ENCODE results near the gene PRDM16. TPM values are rescaled to one million over a fixed set of nuclear protein-coding genes. Genes with fewer than 3 reads are reported as not detected.
A peak's percentile ranks its signal among the peaks of the same experiment; 100 is the strongest.

The PRDM16 gene
- polyA plus RNA-seq, 2 of the 4 experiments (the other 2 are of a cell fraction), result 0.03 to 0.35 TPM

DNA sequence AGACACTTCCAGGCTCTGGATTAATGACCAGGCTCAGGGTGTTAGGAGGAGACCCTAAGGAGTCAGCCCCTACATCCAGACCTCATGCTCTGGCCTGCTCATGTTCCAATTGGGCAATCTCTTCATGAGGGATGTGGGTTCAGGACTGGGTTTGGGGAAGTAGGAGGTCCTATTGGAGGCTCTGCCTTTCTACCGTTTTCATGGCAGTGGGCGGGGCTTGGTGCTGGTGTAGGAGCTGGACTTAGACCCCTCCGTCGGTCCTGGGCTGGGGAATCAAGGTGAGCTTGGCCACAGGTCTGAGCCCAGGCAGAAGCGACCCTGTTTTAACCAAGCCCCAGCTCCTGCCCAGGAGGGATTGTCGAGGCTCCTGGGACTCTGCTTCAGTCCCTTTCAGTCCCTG is 123.4 kb downstream of the PRDM16 start:
- Histone ChIP-seq H3K4me2 (no peak overlapping the region), H3K4me1 (no peaks in the 10 kb centered on the region), H3K27ac (no peak overlapping the region), H3K9me3 (no peaks in the 10 kb centered on the region), H3K4me3 (no peak overlapping the region)
- WGBS (ENCODE audit: missing lambda C conversion rate), result 74% methylated on average over 6 of the region's 6 CpGs
- ATAC-seq (no peak), DNase-seq (ENCODE audit: low read depth in 1 of 2, low spot score in 1 of 2) (no peak), FAIRE-seq (no peak)
- TF ChIP-seq CHD2 (IDR thresholded peaks at IDR 0.05; ENCODE audit: low read length, partially characterized antibody) (no peak), MYC (IDR thresholded peaks at IDR 0.05; ENCODE audit: borderline replicate concordance, low read length) (no peak), NPAS2 (CRISPR knock-in tag; IDR thresholded peaks at IDR 0.05; ENCODE audit: borderline replicate concordance) (no peak), JUNB (IDR thresholded peaks at IDR 0.05) (no peak), ZNF302 (CRISPR knock-in tag; IDR thresholded peaks at IDR 0.05) (no peak), FOXS1 (CRISPR knock-in tag; IDR thresholded peaks at IDR 0.05) (no peak), ZFP36 (IDR thresholded peaks at IDR 0.05; ENCODE audit: borderline replicate concordance, partially characterized antibody) (no peak), SREBF2 (IDR thresholded peaks at IDR 0.05) (no peak), POLR2A (IDR thresholded peaks at IDR 0.05; ENCODE audit: low read length) (no peak), KDM1A (IDR thresholded peaks at IDR 0.05; ENCODE audit: low read depth) (no peak)
- TF ChIP-seq, protein P1, sequence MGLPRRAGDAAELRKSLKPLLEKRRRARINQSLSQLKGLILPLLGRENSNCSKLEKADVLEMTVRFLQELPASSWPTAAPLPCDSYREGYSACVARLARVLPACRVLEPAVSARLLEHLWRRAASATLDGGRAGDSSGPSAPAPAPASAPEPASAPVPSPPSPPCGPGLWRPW (IDR thresholded peaks at IDR 0.05), result no peak
- TF ChIP-seq, protein P2, sequence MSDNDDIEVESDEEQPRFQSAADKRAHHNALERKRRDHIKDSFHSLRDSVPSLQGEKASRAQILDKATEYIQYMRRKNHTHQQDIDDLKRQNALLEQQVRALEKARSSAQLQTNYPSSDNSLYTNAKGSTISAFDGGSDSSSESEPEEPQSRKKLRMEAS (IDR thresholded peaks at IDR 0.05), result no peak
- CTCF ChIA-PET, result no interaction called here
- POLR2A ChIA-PET, result no interaction called here

DNA sequence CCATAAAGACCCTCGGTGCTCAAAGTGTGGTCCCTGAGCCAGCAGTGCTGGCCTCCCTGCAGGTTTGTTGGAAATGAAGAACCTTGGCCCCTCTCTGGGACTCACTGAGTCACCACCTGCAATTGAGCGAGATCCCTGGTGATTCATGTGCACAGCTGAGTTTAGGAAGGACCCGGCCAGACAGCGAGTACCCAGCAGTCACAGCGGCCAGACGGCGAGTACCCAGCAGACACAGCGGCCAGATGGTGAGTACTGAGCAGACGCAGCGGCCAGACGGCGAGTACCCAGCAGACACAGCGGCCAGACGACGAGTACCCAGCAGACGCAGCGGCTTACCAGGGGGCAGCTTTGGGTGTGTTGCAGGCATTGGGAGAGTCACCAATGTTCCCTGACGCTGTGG is 123.8 kb downstream of the PRDM16 start:
- CTCF ChIA-PET, result interaction anchor here (1.2 kb wide), 1 partner anchor 196 kb away, joined by 4 read pairs; no protein-coding TSS in a partner anchor
- H3K9me3 ChIP-seq, result no peaks in the 10 kb centered on the region
- no peak overlapping the region for H3K27ac ChIP-seq
- TF ChIP-seq NR3C1 (IDR thresholded peaks at IDR 0.05), result no peak
- no peak for TF ChIP-seq EHMT2 (IDR thresholded peaks at IDR 0.05; ENCODE audit: low read depth)
- no peak for TF ChIP-seq RARB (CRISPR knock-in tag; IDR thresholded peaks at IDR 0.05)
- no peak for TF ChIP-seq RCOR1 (IDR thresholded peaks at IDR 0.05; ENCODE audit: low read depth, low read length)
- TF ChIP-seq CHD4 (IDR thresholded peaks at IDR 0.05; ENCODE audit: borderline replicate concordance), result no peak
- no peak for TF ChIP-seq HEYL (CRISPR knock-in tag; IDR thresholded peaks at IDR 0.05)
- no peak for TF ChIP-seq JUN (IDR thresholded peaks at IDR 0.05)
- TF ChIP-seq, protein P3, sequence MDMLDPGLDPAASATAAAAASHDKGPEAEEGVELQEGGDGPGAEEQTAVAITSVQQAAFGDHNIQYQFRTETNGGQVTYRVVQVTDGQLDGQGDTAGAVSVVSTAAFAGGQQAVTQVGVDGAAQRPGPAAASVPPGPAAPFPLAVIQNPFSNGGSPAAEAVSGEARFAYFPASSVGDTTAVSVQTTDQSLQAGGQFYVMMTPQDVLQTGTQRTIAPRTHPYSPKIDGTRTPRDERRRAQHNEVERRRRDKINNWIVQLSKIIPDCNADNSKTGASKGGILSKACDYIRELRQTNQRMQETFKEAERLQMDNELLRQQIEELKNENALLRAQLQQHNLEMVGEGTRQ (IDR thresholded peaks at IDR 0.05), result no peak
- POLR2A ChIA-PET, result no interaction called here
- no peak overlapping the region for H3K4me3 ChIP-seq
- ATAC-seq, result peak in 1 of 2 experiments; percentile 56; a peak in 4 of 6 replicates
- no peak overlapping the region for H3K4me2 ChIP-seq
- peak in 1 of 2 experiments; percentile 14 for DNase-seq (ENCODE audit: low read depth in 1 of 2, low spot score in 1 of 2)
- no peaks in the 10 kb centered on the region for H3K4me1 ChIP-seq
- no CpG with 5 or more reads among the region's 18 CpGs for WGBS (ENCODE audit: missing lambda C conversion rate)
- no peak for FAIRE-seq

DNA sequence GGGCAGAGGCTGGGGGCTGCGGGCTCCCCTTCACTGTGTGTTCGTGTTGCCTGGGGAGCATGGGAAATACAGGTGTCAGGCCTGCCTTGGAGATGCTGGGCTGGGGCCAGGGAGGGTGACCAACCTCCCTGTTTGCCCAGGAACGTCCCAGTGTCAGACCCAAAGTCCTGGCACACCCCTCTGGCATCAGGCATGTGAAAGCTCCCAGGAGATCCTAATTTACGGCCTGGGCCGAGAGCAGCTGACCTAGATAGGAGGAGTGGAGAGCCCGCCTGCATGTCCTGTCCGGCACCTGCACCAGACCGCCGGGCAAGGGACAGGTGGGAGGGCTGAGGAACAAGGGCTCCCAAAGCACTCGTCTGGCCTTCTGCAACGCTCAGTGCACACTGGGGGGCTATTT is 124.8 kb downstream of the PRDM16 start:
- POLR2A ChIA-PET, result no interaction called here
- FAIRE-seq, result no peak
- no peak overlapping the region for H3K27ac ChIP-seq
- WGBS (ENCODE audit: missing lambda C conversion rate), result 67% methylated on average over 4 of the region's 11 CpGs
- DNase-seq (ENCODE audit: low read depth in 1 of 2, low spot score in 1 of 2), result no peak
- no peak for ATAC-seq
- no peak overlapping the region for H3K4me3 ChIP-seq
- H3K4me1 ChIP-seq, result no peaks in the 10 kb centered on the region
- no peak overlapping the region for H3K4me2 ChIP-seq
- H3K9me3 ChIP-seq, result no peaks in the 10 kb centered on the region
- CTCF ChIA-PET, result interaction anchor here (1.2 kb wide), 1 partner anchor 195 kb away, joined by 4 read pairs; no protein-coding TSS in a partner anchor
- TF ChIP-seq SREBF2 (IDR thresholded peaks at IDR 0.05) (no peak), KDM5A (IDR thresholded peaks at IDR 0.05) (no peak), TFCP2L1 (CRISPR knock-in tag; IDR thresholded peaks at IDR 0.05) (no peak), MAFK (IDR thresholded peaks at IDR 0.05; ENCODE audit: partially characterized antibody) (no peak), RAD21 (conservative IDR thresholded peaks at IDR 0.05 in 1 of 2, IDR thresholded peaks at IDR 0.05 in 1 of 2) (no peak), ZNF302 (CRISPR knock-in tag; IDR thresholded peaks at IDR 0.05) (no peak), PHF8 (IDR thresholded peaks at IDR 0.05; ENCODE audit: borderline replicate concordance, low read depth) (no peak), HOXA7 (CRISPR knock-in tag; IDR thresholded peaks at IDR 0.05) (no peak), EHF (CRISPR knock-in tag; IDR thresholded peaks at IDR 0.05) (no peak), HDAC2 (IDR thresholded peaks at IDR 0.05) (no peak), EP300 (IDR thresholded peaks at IDR 0.05) (no peak)
- TF ChIP-seq, protein P4, sequence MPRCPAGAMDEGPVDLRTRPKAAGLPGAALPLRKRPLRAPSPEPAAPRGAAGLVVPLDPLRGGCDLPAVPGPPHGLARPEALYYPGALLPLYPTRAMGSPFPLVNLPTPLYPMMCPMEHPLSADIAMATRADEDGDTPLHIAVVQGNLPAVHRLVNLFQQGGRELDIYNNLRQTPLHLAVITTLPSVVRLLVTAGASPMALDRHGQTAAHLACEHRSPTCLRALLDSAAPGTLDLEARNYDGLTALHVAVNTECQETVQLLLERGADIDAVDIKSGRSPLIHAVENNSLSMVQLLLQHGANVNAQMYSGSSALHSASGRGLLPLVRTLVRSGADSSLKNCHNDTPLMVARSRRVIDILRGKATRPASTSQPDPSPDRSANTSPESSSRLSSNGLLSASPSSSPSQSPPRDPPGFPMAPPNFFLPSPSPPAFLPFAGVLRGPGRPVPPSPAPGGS (IDR thresholded peaks at IDR 0.05), result no peak
- TF ChIP-seq, protein P5, sequence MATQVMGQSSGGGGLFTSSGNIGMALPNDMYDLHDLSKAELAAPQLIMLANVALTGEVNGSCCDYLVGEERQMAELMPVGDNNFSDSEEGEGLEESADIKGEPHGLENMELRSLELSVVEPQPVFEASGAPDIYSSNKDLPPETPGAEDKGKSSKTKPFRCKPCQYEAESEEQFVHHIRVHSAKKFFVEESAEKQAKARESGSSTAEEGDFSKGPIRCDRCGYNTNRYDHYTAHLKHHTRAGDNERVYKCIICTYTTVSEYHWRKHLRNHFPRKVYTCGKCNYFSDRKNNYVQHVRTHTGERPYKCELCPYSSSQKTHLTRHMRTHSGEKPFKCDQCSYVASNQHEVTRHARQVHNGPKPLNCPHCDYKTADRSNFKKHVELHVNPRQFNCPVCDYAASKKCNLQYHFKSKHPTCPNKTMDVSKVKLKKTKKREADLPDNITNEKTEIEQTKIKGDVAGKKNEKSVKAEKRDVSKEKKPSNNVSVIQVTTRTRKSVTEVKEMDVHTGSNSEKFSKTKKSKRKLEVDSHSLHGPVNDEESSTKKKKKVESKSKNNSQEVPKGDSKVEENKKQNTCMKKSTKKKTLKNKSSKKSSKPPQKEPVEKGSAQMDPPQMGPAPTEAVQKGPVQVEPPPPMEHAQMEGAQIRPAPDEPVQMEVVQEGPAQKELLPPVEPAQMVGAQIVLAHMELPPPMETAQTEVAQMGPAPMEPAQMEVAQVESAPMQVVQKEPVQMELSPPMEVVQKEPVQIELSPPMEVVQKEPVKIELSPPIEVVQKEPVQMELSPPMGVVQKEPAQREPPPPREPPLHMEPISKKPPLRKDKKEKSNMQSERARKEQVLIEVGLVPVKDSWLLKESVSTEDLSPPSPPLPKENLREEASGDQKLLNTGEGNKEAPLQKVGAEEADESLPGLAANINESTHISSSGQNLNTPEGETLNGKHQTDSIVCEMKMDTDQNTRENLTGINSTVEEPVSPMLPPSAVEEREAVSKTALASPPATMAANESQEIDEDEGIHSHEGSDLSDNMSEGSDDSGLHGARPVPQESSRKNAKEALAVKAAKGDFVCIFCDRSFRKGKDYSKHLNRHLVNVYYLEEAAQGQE (IDR thresholded peaks at IDR 0.05), result no peak
- TF ChIP-seq, protein P2 (IDR thresholded peaks at IDR 0.05), result no peak

Data from A549 (cell line).